ENCODE measurements around the gene PDE7B.

- TF ChIP-seq TAF1 (IDR thresholded peaks at IDR 0.05; ENCODE audit: borderline replicate concordance, insufficient read depth, low read length) (no peak), FOXP2 (optimal IDR thresholded peaks at IDR 0.05; ENCODE audit: borderline replicate concordance, extremely low read depth, extremely low read length, insufficient read depth) (no peak), POLR2AphosphoS5 (IDR thresholded peaks at IDR 0.05; ENCODE audit: low read depth, low read length) (no peak)
Measured at GRCh38 chr6:135972586-135972985, 121.1 kb downstream of the PDE7B start.

Measured in PFSK-1 (cell line).